ENCODE data around the gene CCDC27.

GRCh38 chr1:3753656-3754454, 1.6 kb downstream of the CCDC27 start:
- TF ChIP-seq POLR2A (IDR thresholded peaks at IDR 0.05) (no peak), CTCF (IDR thresholded peaks at IDR 0.05) (no peak)

Data from Peyer's patch (tissue), 4 donors.